SK-N-MC (cell line): ENCODE data around the gene RMND5A.

Source experiments
- DNase-seq: peaks from one replicate; pipeline ENCODE4 v3.0.0-alpha.2; 2011; ENCODE audit warnings: low read depth, low spot score
- H3K27ac ChIP-seq: fragments of 200-600 bp; sonication (generic); 2 replicates; pipeline ENCODE4 v1.5.1; 2016; ENCODE audit warnings: mixed run types
- H3K36me3 ChIP-seq: fragments of 200-600 bp; sonication (generic); 2 replicates; pipeline ENCODE4 v1.6.1; 2017; ENCODE audit warnings: antibody characterized with exemption, low read length, mixed read lengths; ENCODE audit not compliant: insufficient read depth
- H3K4me3 ChIP-seq: fragments of 200-600 bp; sonication (generic); 2 replicates; pipeline ENCODE4 v1.5.1; 2016
- H3K9ac ChIP-seq: fragments of 200-600 bp; sonication (generic); 2 replicates; pipeline ENCODE4 v1.8.0; 2017; ENCODE audit warnings: mixed run types, mixed read lengths; ENCODE audit not compliant: insufficient read length
- H3K9me3 ChIP-seq: fragments of 200-600 bp; sonication (generic); 2 replicates; pipeline ENCODE4 v1.6.1; 2017; ENCODE audit warnings: low read depth, mild to moderate bottlenecking, antibody characterized with exemption, low read length, moderate library complexity, mixed read lengths
- EZH2 ChIP-seq: fragments of 200-600 bp; sonication (generic); IDR thresholded peaks from one replicate; pipeline ENCODE4 v1.6.1; 2017; ENCODE audit warnings: antibody characterized with exemption
- FOXP2 ChIP-seq: optimal IDR thresholded peaks from 2 replicates; pipeline ENCODE3; 2011; ENCODE audit warnings: mild to moderate bottlenecking, moderate library complexity; ENCODE audit not compliant: insufficient read depth; ENCODE audit errors: extremely low read length, control extremely low read depth
- POLR2AphosphoS5 ChIP-seq: IDR thresholded peaks from 2 replicates; pipeline ENCODE4 v1.6.1; 2012; ENCODE audit warnings: mild to moderate bottlenecking, low read depth, low read length, borderline replicate concordance

RMND5A gene

DNA sequence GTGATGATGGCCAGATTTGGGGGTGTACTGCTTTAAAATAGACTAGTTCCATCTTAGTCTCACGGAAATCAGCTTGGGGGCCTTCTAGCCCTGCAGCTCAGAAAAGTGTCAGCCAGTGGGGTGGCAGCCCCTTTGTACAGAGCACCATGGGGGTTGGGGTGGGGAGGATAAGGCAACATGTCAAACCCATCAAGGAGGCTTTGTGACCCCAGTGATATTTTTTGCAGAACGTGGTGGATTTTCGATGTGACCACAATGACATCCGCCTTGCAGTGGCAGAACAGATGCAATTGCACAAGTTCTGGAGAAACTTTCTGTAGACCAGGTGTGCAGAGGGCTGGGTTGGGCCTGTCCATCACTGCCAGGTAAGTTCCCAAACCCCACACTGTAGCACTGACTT lies 73.7 kb downstream of the RMND5A start:
- no peak for DNase-seq
- no peaks in the 10 kb centered on the region for H3K9me3 ChIP-seq
- no peak overlapping the region for H3K4me3 ChIP-seq
- no peaks in the 10 kb centered on the region for H3K36me3 ChIP-seq
- no peak overlapping the region for H3K9ac ChIP-seq
- no peak overlapping the region for H3K27ac ChIP-seq
- no peak for TF ChIP-seq FOXP2
- TF ChIP-seq POLR2AphosphoS5, result no peak
- no peak for TF ChIP-seq EZH2

GRCh38 chr2:86794861-86795260 lies 74.8 kb downstream of the RMND5A start:
- no peak for DNase-seq
- Histone ChIP-seq H3K9ac (no peak overlapping the region), H3K27ac (no peak overlapping the region), H3K4me3 (no peak overlapping the region), H3K9me3 (no peaks in the 10 kb centered on the region), H3K36me3 (no peaks in the 10 kb centered on the region)
- TF ChIP-seq FOXP2, result no peak
- no peak for TF ChIP-seq EZH2
- no peak for TF ChIP-seq POLR2AphosphoS5

DNA sequence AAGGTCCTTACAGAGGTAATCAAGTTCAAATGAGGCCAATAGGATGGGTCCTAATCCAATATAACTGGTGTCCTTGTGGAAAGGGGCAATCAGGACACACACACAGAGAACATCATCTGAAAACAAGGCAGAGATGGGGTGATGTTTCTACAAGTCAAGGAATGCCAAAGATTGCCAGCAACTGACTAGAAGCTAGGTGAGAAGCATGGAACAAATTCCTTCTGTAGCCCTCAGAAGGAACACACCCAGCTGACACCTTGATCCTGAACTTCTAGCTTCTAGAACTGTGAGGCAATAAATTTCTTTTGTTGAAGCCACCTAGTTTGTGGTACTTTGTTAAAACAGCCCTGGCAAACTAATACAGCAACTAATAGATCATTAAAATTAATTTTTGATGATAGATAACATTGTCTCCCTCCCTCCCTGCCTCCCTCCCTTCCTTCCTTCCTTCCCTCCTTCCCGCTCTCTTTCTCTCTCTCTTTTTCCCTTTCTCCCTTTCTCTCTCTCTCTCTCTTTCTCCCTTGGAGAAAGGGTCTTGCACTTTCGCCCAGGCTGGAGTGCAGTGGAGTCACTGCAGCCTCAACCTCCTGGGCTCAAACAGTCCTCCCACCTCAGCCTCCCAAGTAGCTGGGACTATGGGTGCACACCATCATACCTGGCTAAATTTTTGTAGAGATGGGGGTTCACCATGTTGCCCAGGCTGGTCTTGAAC lies 80.9 kb downstream of the RMND5A start:
- no peak overlapping the region for H3K4me3 ChIP-seq
- no peak for TF ChIP-seq EZH2
- no peak for TF ChIP-seq FOXP2
- TF ChIP-seq POLR2AphosphoS5, result no peak

GRCh38 chr2:86806059-86806857 lies 86.2 kb downstream of the RMND5A start:
- DNase-seq, result no peak
- H3K4me3 ChIP-seq, result no peak overlapping the region
- TF ChIP-seq FOXP2 (no peak), EZH2 (no peak), POLR2AphosphoS5 (no peak)
- no peak overlapping the region for H3K27ac ChIP-seq
- H3K9me3 ChIP-seq, result no peaks in the 10 kb centered on the region
- no peaks in the 10 kb centered on the region for H3K36me3 ChIP-seq
- H3K9ac ChIP-seq, result no peak overlapping the region

More for the DNA sequence above, 80.9 kb downstream of the RMND5A start:
- no peak overlapping the region for H3K27ac ChIP-seq
- no peaks in the 10 kb centered on the region for H3K36me3 ChIP-seq
- H3K9me3 ChIP-seq, result no peaks in the 10 kb centered on the region
- H3K9ac ChIP-seq, result no peak overlapping the region
- no peak for DNase-seq

GRCh38 chr2:86807133-86807467 lies 87.0 kb downstream of the RMND5A start:
- Histone ChIP-seq H3K9ac (no peak overlapping the region), H3K9me3 (no peaks in the 10 kb centered on the region), H3K36me3 (no peaks in the 10 kb centered on the region), H3K4me3 (peak overlapping the region; percentile 70), H3K27ac (no peak overlapping the region)
- no peak for TF ChIP-seq POLR2AphosphoS5
- DNase-seq, result no peak

- no peak overlapping the region for H3K9ac ChIP-seq
- H3K36me3 ChIP-seq, result no peaks in the 10 kb centered on the region
- no peak for TF ChIP-seq EZH2
- no peak for TF ChIP-seq POLR2AphosphoS5
- no peak for TF ChIP-seq FOXP2
- peak overlapping the region; percentile 70 for H3K4me3 ChIP-seq
- no peak for DNase-seq
- no peaks in the 10 kb centered on the region for H3K9me3 ChIP-seq
- H3K27ac ChIP-seq, result no peak overlapping the region
These were observed 87.6 kb downstream of the RMND5A start for GRCh38 chr2:86807468-86808275.

DNA sequence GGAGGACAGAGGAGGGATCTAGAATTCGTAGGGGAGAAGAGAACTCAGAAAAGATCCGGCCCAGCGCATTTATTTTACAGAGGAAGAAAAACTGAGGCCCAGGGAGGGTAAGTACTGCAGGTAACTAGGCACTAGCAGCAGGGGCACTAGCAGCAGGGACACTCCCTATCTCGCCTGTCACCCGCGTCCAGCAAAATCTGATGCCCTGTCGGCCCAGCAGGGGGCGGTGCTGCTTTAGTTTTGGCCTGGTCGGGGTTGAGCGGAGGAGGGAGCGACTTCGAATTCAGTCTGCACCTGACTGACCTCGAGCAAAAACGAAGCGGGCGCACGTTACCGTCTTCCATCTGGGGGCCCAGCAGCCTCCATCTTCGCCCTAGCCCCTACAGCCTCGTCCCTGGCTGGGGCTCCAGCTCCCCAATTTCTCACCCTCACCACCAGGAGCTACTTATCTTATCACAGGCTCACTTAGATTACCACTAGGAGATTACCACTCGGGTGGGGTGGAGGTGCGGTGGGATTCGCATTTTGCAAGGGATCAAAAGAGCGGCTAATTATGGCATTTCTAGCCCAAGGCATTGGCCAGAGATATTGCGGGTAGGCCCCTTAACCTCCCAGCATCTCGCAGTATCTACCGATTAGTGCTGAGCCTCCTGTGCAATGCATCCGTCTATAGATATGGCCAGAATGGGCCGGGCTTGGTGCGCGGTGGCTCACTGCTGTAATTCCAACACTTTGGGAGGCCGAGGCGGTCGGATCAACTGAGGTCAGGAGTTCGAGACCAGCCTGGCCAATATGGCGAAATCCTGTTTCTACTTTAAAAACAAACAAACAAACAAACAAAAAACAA lies 88.4 kb downstream of the RMND5A start:
- H3K9ac ChIP-seq, result no peak overlapping the region
- H3K9me3 ChIP-seq, result no peaks in the 10 kb centered on the region
- TF ChIP-seq POLR2AphosphoS5 (no peak), EZH2 (no peak), FOXP2 (no peak)
- H3K27ac ChIP-seq, result no peak overlapping the region
- H3K36me3 ChIP-seq, result no peaks in the 10 kb centered on the region
- peak; percentile 28 for DNase-seq
- peak overlapping the region; percentile 70 for H3K4me3 ChIP-seq
